Vagina (tissue), 2 donors: ENCODE data around the gene REX1BD. TPM values are rescaled to one million over a fixed set of nuclear protein-coding genes. Genes with fewer than 3 reads are reported as not detected.
"Not testable (repeated sequence)": the region's sequence is repeated elsewhere in the genome, so short reads cannot be mapped to it uniquely, and the experiment has no call there.

ENCODE experiments used
- DNase-seq, 2 donors: peaks; one replicate each; pipeline ENCODE4 v3.0.0-alpha.2; 2017; ENCODE audit errors: extremely low spot score in 2 of 2
- H3K27ac ChIP-seq: fragments of 200-600 bp; sonication (generic); one replicate; pipeline ENCODE4 v1.5.1; 2019
- H3K27me3 ChIP-seq: fragments of 200-600 bp; sonication (generic); one replicate; pipeline ENCODE4 v1.5.1; 2019
- H3K36me3 ChIP-seq, 2 donors: fragments of 200-600 bp; sonication (generic); one replicate each; pipeline ENCODE4 v1.5.1; 2017 to 2019
- H3K4me1 ChIP-seq: fragments of 200-600 bp; sonication (generic); one replicate; pipeline ENCODE4 v1.5.1; 2019
- H3K4me3 ChIP-seq, 2 donors: fragments of 200-600 bp; sonication (generic); 1 replicate in 1 of 2; 2 replicates in 1 of 2; pipeline ENCODE4 v1.5.1; 2016 to 2019
- H3K9me3 ChIP-seq: fragments of 200-600 bp; sonication (generic); one replicate; pipeline ENCODE4 v1.5.1; 2019
- POLR2A ChIP-seq, 2 donors: fragments of 450-650 bp; IDR thresholded peaks; one replicate each; pipeline ENCODE4 v1.6.1; 2017; ENCODE audit warnings: antibody characterized with exemption in 2 of 2, mild to moderate bottlenecking in 2 of 2, moderate library complexity in 2 of 2
- POLR2AphosphoS5 ChIP-seq, 2 donors: sonication (generic); formaldehyde crosslinking; IDR thresholded peaks; one replicate each; pipeline ENCODE4 v1.9.0; 2017; ENCODE audit warnings: antibody characterized with exemption in 2 of 2, mild to moderate bottlenecking in 2 of 2, low read depth in 1 of 2; ENCODE audit not compliant: insufficient read depth in 1 of 2
- intact Hi-C: fragments of 100-400 bp; cut with DNase I; formaldehyde crosslinking; loops from one replicate; pipeline ENCODE4 v1.15.1; 2023
- total RNA-seq: library from RNA; depleted of rRNA; stranded (reverse); fragments of >200 nt; gene quantifications from one replicate; pipeline ENCODE4 v1.2.3, GENCODE V29; 2016
- TF ChIP-seq, protein P1 (sequence below), 3 experiments: fragments of 450-650 bp in 2 of 3; fragments of 200-600 bp in 1 of 3; sonication (generic) in 1 of 3; IDR thresholded peaks; one replicate each; pipeline ENCODE4 v1.5.1; 2017 to 2019; ENCODE audit warnings: antibody characterized with exemption in 3 of 3, mild to moderate bottlenecking in 2 of 3, moderate library complexity in 2 of 3

Gene REX1BD
- total RNA-seq, 1 donor from 2014 or later: 124 TPM

DNA sequence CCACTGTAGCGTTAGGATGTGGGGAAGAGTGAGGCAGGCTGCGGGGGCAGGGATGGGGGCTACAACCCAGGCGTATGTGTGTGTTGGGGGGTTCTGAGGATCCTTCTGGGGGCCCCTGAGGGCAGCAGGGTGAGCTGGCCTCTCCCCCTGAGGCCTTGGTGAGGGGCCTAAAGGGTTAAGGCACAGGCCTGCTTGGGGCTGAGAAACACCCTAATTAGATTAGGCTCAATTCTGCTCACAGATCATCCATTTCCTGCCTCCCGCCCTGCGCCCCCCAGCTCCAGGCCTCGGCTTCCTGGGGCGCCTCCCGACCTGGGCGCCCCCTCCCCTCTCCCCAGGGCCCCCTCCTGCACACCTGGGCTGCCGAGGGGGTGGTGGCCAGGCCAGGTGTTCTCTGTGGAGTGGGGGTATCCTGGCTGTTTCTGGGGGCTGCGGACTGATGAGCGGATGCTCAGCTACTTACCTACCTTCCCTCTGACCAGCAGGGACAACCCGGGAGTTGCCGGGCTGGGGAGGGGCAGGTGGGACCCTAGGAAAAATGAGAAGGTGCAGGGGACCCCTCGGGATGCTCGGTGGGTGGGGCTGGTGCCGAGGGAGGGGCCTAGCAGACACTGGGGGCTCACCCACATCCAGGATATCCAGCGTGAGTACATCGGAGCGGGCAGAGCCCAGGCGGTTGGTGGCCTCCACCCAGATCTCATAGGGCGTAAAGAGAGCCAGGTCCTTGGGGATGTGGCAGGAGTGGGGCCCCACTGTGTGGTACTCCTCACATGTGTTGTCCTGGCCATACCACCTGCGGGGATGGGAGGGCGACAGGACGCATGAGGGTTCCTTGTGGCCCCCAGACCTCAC is 9.4 kb downstream of the REX1BD start:
- no peaks in the 10 kb centered on the region for H3K27me3 ChIP-seq
- intact Hi-C loops: loop anchor here (10.0 kb wide), 1 partner anchor 77 kb away; no protein-coding TSS in a partner anchor
- no peak overlapping the region for H3K4me3 ChIP-seq
- TF ChIP-seq POLR2A (IDR thresholded peaks at IDR 0.05) (no peak), POLR2AphosphoS5 (IDR thresholded peaks at IDR 0.05; ENCODE audit: insufficient read depth in 1 of 2, low read depth in 1 of 2) (no peak)
- TF ChIP-seq, protein P1, sequence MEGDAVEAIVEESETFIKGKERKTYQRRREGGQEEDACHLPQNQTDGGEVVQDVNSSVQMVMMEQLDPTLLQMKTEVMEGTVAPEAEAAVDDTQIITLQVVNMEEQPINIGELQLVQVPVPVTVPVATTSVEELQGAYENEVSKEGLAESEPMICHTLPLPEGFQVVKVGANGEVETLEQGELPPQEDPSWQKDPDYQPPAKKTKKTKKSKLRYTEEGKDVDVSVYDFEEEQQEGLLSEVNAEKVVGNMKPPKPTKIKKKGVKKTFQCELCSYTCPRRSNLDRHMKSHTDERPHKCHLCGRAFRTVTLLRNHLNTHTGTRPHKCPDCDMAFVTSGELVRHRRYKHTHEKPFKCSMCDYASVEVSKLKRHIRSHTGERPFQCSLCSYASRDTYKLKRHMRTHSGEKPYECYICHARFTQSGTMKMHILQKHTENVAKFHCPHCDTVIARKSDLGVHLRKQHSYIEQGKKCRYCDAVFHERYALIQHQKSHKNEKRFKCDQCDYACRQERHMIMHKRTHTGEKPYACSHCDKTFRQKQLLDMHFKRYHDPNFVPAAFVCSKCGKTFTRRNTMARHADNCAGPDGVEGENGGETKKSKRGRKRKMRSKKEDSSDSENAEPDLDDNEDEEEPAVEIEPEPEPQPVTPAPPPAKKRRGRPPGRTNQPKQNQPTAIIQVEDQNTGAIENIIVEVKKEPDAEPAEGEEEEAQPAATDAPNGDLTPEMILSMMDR (IDR thresholded peaks at IDR 0.05): no peak
- no peak overlapping the region for H3K27ac ChIP-seq
- no peaks in the 10 kb centered on the region for H3K36me3 ChIP-seq
- peaks cover 19% of the 10 kb centered on the region for H3K4me1 ChIP-seq
- H3K9me3 ChIP-seq: no peaks in the 10 kb centered on the region
- DNase-seq: no peak

DNA sequence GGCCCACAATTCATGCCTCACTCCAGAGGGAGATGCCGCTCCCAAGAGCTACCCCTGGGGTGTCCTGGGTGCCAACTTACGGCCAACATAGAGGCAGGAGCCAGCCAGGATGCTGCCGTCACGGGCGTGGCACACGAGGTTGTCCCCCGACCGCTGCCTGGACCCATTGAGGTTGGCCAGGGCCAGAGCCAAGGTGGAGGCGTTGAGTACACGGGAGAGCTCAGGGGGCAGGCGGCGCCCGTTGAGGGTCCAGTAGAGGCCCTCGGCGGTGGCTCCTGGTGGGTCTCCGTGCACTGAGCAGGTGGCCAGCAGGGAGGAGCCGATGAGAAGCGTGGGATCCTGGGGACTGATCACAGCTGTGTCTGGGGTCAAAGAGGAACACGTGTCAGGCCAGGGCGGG is 10.9 kb downstream of the REX1BD start:
- Histone ChIP-seq H3K4me3 (no peak overlapping the region), H3K4me1 (peaks cover 9% of the 10 kb centered on the region), H3K27me3 (no peaks in the 10 kb centered on the region), H3K36me3 (no peaks in the 10 kb centered on the region), H3K9me3 (no peaks in the 10 kb centered on the region), H3K27ac (no peak overlapping the region)
- no peak for DNase-seq
- TF ChIP-seq POLR2A (IDR thresholded peaks at IDR 0.05): no peak
- TF ChIP-seq, protein P1 (IDR thresholded peaks at IDR 0.05): no peak
- no peak for TF ChIP-seq POLR2AphosphoS5 (IDR thresholded peaks at IDR 0.05; ENCODE audit: insufficient read depth in 1 of 2, low read depth in 1 of 2)
- intact Hi-C loops: loop anchor here (10.0 kb wide), 1 partner anchor 75 kb away; no protein-coding TSS in a partner anchor

DNA sequence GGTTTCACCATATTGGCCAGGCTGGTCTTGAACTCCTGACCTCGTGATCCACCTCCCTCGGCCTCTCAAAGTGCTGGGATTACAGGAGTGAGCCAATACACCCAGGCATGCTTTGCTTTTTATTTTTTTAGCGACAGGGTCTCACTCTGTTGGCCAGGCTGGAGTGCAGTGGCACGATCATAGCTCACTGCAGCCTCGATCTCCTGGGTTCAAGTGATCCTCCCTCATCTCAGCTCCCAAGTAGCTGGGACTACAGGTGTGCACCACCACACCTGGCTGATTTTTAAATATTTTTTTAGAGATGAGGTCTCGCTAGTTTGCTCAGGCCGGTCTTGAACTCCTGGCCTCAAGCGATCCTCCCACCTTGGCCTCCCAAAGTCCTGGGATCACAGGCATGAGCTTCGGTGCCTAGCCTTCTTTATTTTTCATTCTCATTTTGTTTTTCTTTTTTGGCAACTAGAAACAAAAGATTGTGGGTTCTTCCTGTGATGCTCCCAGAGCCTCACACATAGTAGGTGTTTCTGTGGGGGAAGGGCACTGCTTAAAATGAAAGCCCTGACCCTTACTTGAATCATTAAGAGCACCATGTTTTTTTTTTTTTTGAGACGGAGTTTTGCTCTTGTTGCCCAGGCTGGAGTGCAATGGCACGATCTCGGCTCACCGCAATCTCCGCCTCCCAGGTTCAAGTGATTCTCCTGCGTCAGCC is 12.2 kb downstream of the REX1BD start:
- H3K36me3 ChIP-seq, H3K9me3 ChIP-seq, H3K4me1 ChIP-seq, H3K27me3 ChIP-seq, H3K27ac ChIP-seq, DNase-seq, intact Hi-C loops, H3K4me3 ChIP-seq: not testable (repeated sequence)

DNA sequence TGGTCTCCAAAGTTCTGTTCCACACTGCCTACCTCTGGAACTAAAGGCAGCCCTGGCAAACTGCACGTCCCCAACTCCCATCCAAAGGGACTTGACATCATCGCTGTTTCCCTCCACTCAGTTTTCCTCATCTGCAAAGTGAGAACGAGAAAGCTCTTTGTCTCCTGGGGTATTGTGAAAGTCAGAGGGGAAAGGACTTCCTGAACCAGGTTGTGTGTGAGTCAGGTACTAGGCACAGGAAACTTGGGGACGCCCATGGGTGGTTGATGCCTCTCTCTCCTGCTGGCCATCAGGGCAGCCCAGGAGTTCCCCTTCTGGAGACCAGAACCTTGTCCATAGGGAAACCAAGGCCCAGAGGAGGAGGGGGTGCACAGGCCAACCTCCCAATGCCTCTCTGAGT is 13.3 kb downstream of the REX1BD start:
- H3K27me3 ChIP-seq: no peaks in the 10 kb centered on the region
- H3K9me3 ChIP-seq: no peaks in the 10 kb centered on the region
- intact Hi-C loops: no loop called here
- no peaks in the 10 kb centered on the region for H3K36me3 ChIP-seq
- TF ChIP-seq, protein P1 (IDR thresholded peaks at IDR 0.05): no peak
- TF ChIP-seq POLR2AphosphoS5 (IDR thresholded peaks at IDR 0.05; ENCODE audit: insufficient read depth in 1 of 2, low read depth in 1 of 2): no peak
- TF ChIP-seq POLR2A (IDR thresholded peaks at IDR 0.05): no peak
- peaks cover under 1% of the 10 kb centered on the region for H3K4me1 ChIP-seq
- no peak overlapping the region for H3K4me3 ChIP-seq
- no peak for DNase-seq
- no peak overlapping the region for H3K27ac ChIP-seq

DNA sequence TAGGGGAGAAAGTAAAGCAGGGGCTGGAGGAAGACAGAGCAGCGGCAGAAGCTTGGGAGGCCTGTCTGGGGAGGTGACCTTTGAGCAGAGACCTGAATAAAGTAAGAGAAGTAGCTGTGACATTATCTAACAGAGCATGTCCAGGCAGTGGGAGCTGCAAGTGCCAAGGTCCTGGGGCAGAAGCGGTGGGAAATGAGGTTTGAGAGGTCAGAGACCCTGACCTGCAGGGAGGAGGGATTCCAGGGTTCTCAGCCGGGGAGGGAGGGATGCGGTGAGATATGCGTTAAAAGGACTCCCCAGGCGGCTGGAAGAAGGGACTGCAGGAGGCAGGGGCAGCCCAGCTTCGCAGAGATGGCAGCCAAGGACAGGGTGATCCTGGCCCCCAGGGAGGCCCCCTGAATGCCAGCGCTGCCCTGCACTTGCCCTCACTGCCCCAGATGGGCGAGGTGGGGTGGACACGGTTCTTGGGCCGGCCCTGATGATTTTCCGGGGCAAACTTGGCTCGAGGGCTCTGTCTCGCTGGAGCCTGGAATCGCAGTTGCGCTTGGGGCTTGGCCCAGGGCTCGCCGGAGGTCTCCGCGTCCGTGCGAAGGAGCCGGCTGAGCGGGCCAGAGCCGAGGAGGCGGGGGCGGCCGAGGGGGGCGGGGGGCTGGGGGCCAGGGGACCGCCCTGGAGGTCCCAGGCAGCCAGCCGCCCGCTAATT is 14.8 kb downstream of the REX1BD start:
- no peaks in the 10 kb centered on the region for H3K27me3 ChIP-seq

More for the DNA sequence above, 14.8 kb downstream of the REX1BD start:
- H3K4me1 ChIP-seq: peaks cover 14% of the 10 kb centered on the region
- intact Hi-C loops: no loop called here
- no peak overlapping the region for H3K4me3 ChIP-seq
- H3K9me3 ChIP-seq: no peaks in the 10 kb centered on the region
- no peaks in the 10 kb centered on the region for H3K36me3 ChIP-seq
- DNase-seq: no peak
- H3K27ac ChIP-seq: no peak overlapping the region
- TF ChIP-seq, protein P1 (IDR thresholded peaks at IDR 0.05): no peak
- TF ChIP-seq POLR2AphosphoS5 (IDR thresholded peaks at IDR 0.05; ENCODE audit: insufficient read depth in 1 of 2, low read depth in 1 of 2): no peak
- no peak for TF ChIP-seq POLR2A (IDR thresholded peaks at IDR 0.05)
